GM18526 (cell line): ENCODE results near the gene ADORA1.

ENCODE experiments used
- POLR2A ChIP-seq: IDR thresholded peaks from 3 replicates; pipeline ENCODE4 v1.6.1; 2011; ENCODE audit not compliant: insufficient read length; ENCODE audit errors: extremely low read depth

Gene ADORA1

GRCh38 chr1:203174324-203174985, 46.9 kb downstream of the ADORA1 start:
- TF ChIP-seq POLR2A, result no peak

GRCh38 chr1:203175237-203175826, 47.8 kb downstream of the ADORA1 start, which contains the start of gene MYBPH:
MYBPH (minus strand) TSS chr1:203175826; CDS start chr1:203175755, 71 bp downstream.
- TF ChIP-seq POLR2A, result no peak

- TF ChIP-seq POLR2A, result no peak
Observed at GRCh38 chr1:203175827-203176241, 48.3 kb downstream of the ADORA1 start.

GRCh38 chr1:203176273-203177035, 48.9 kb downstream of the ADORA1 start:
- no peak for TF ChIP-seq POLR2A

GRCh38 chr1:203177036-203177405, 49.5 kb downstream of the ADORA1 start:
- no peak for TF ChIP-seq POLR2A

GRCh38 chr1:203177470-203178039, 50.0 kb downstream of the ADORA1 start:
- TF ChIP-seq POLR2A, result no peak

- no peak for TF ChIP-seq POLR2A
Observed at GRCh38 chr1:203178083-203178482, 50.6 kb downstream of the ADORA1 start.

- TF ChIP-seq POLR2A, result no peak
Observed at GRCh38 chr1:203178821-203179666, 51.5 kb downstream of the ADORA1 start.

GRCh38 chr1:203179667-203180005, 52.1 kb downstream of the ADORA1 start:
- TF ChIP-seq POLR2A, result no peak

- no peak for TF ChIP-seq POLR2A
Observed at GRCh38 chr1:203180611-203181330, 53.2 kb downstream of the ADORA1 start.

- no peak for TF ChIP-seq POLR2A
Observed at GRCh38 chr1:203181586-203182386, 54.3 kb downstream of the ADORA1 start.

GRCh38 chr1:203182387-203182953, 54.9 kb downstream of the ADORA1 start:
- TF ChIP-seq POLR2A, result no peak

- no peak for TF ChIP-seq POLR2A
Observed at GRCh38 chr1:203183828-203184227, 56.3 kb downstream of the ADORA1 start.
